GM19467 (cell line): Measurements from ENCODE around the gene TSPY8.
"Not testable (repeated sequence)": the region's sequence is repeated elsewhere in the genome, so short reads cannot be mapped to it uniquely, and the experiment has no call there.

Experiments used
- ATAC-seq: cut with Tn5 transposase; IDR thresholded peaks from one replicate; pipeline ENCODE4 v1.9.1; 2021; ENCODE audit warnings: mild to moderate bottlenecking, moderate library complexity; ENCODE audit not compliant: unreplicated experiment

The TSPY8 gene

GRCh38 chrY:9357497-9357896 lies at the start of gene TSPY8:
Gene TSPY8, plus strand, starts transcription at chrY:9357797. Its CDS starts 46 bp downstream, at chrY:9357843.
- ATAC-seq, result not testable (repeated sequence)

GRCh38 chrY:9320996-9321395 lies 36.6 kb upstream of the TSPY8 start:
- ATAC-seq, result no peak

GRCh38 chrY:9337164-9337563 lies 20.4 kb upstream of the TSPY8 start, which contains the start of gene TSPY4:
Gene TSPY4, plus strand, starts transcription at chrY:9337464. Its CDS starts 46 bp downstream, at chrY:9337510.
- not testable (repeated sequence) for ATAC-seq

- ATAC-seq, result not testable (repeated sequence)
These were observed 38.9 kb downstream of the TSPY8 start for GRCh38 chrY:9396527-9396926.

- not testable (repeated sequence) for ATAC-seq
These were observed 40.5 kb downstream of the TSPY8 start, which contains the start of gene TSPY3 for GRCh38 chrY:9398121-9398520. Gene TSPY3, plus strand, starts transcription at chrY:9398421. Its CDS starts 46 bp downstream, at chrY:9398467.
